PC-3 (cell line): ENCODE data around the gene PSMA4.

ENCODE experiments used
- CTCF ChIP-seq: fragments of 300-600 bp; sonication (generic); conservative IDR thresholded peaks from 2 replicates; pipeline ENCODE4 v1.5.1; 2017; ENCODE audit warnings: antibody characterized with exemption, low read depth, mild to moderate bottlenecking, low read length
- EZH2 ChIP-seq: fragments of 300-600 bp; sonication (generic); IDR thresholded peaks from one replicate; pipeline ENCODE4 v1.6.1; 2017; ENCODE audit warnings: antibody characterized with exemption, mild to moderate bottlenecking, low read length; ENCODE audit not compliant: unreplicated experiment
- EZH2phosphoT487 ChIP-seq: fragments of 300-600 bp; sonication (generic); IDR thresholded peaks from 2 replicates; pipeline ENCODE4 v1.6.1; 2018; ENCODE audit warnings: mild to moderate bottlenecking, antibody characterized with exemption, low read length, borderline replicate concordance

- TF ChIP-seq CTCF (no peak), EZH2 (no peak), EZH2phosphoT487 (no peak)
Observed at GRCh38 chr15:78565097-78565950, 25.1 kb downstream of the PSMA4 start, which contains the start of gene CHRNA5.
